Left kidney (tissue), 2 donors: ENCODE measurements around the gene HIVEP2. TPM values are rescaled to one million over a fixed set of nuclear protein-coding genes. Genes with fewer than 3 reads are reported as not detected.

Experiments
- DNase-seq: peaks from one replicate; pipeline ENCODE4 v3.0.0-alpha.2; 2013
- polyA plus RNA-seq: library from polyadenylated mRNA; unstranded; fragments of 120-200 nt; gene quantifications from one replicate; pipeline ENCODE4 v1.2.1, GENCODE V29; 2013; ENCODE audit not compliant: insufficient read length

Gene HIVEP2
- polyA plus RNA-seq, 1 donor = 12.3 TPM

DNA sequence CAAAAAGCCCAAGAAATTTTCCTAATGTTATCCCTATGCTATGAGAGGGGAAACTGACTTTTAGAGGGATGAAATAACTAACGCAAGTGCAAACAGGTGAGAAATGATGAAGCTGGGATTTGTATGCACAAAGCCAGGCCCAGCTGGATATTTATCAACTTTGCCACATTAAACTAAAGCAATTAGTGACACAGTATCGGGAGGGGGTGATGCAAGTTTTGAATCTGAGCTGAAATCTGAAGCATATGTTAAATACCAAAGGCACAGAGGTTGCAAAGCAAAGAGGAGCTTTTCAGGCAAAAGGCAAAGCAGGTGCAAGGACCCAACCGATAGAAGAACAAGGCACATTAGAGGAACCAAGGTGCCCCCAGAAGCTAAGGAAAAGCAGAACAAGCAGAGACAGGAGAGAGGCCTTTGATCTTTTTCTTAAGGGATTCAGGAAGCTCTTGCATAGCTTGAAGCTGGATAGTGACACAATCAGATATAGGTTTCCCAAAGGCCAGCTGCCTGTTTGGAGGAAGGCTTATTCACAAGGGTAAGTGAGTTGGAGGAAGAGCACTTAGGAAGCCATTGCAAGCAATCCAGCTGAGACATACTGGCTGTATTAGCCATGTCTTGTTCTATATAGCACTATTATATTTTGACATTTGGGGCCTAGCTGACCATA is 207.5 kb downstream of the HIVEP2 start:
- no peak for DNase-seq

DNA sequence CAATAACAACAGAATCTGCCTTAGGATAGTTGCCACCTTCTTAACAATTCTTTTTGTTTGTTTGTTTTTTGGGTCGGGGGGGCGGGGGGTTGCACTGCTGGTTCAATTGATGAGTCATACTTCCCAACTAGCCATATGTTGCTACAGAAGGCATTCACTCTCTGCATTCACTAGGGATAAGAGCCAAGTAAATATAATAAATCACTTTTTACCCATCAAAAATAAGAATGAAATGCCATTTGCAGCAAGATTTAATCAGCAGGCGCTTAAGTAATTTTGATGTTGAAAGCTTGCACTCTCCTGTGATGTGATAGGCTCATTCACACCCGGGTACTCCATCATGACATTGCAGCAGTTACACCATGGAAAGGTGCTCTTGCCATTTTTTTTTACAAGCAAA is 209.8 kb downstream of the HIVEP2 start:
- no peak for DNase-seq

DNA sequence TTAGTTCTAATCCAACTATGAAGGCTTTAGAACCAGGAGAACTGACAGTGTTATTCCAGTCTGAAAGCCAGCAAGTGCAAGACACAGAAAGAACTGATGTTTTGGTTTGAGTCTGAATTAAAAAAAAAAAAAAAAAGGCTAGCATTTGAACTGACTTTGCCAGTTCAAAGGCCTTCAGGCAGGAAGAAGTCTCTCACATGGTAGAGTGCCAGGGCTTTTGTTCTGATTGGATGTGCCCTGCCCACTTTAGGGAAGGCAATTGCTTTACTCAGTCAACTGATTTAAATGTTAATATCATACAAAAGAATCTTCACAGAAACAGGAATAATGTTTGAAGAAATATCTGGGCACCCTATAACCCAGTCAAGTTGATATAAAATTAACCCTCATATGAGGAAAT is 212.2 kb downstream of the HIVEP2 start:
- no peak for DNase-seq

DNA sequence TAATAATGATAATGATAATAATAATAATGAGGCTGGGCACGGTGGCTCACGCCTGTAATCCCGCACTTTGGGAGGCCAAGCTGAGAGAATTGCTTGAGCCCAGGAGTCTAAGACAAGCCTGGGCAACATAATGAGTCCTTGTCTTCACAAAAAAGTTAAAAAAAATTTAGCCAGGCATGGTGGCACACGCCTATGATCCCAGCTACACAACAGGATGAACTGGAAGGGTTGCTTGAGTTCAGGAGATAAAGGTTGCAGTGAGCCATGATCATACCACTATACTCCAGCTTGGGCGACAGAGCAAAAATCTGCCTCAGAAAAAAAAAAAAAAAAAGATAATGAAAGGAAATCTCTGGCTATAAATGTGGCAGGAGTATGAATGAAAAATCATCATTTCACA is 213.4 kb downstream of the HIVEP2 start:
- no peak for DNase-seq

DNA sequence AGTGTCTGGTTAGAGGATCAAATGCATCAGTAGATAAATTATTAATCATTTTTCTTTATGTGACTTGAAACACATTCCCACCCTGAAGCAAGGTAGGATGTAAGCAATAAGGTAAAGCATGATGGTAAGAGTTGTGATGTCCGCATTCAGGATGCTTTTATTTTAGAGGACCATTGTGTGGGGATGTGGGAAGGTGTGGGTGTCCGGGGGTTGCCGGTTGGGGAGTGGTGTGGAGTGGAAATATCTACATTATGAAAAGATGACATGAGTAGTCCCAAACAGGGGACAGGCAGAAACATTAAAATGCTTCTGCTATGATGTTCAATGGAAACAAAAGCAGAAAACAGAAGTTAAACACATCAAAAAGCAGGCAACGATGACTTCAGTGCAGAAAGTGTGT is 215.4 kb downstream of the HIVEP2 start:
- no peak for DNase-seq

DNA sequence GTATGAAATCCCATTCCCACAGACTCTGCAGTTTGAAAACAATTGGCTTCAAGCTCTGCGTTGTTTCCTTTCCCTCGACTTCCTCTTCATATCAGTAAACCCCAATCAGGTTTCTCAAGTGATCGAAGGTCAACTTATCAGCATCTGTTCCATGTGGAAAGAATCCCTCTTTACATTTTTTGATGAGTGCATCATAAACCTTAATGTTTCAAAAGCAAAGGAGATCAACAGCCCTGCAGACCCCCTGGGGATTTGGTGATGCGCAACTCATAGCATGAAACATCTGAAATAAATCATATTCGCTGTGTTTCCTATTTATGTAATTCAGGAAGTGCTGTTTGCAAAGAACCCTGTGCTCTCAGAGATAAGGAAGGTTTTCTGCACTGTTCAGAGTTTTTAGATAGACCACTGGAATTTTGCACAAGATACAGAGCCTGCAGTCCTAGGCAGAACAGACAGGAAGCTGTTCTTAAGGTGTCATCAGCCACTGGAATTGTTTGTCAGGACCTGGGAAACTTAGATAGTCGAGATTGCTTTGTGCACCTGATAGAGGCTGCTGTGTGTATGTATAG is 216.0 kb downstream of the HIVEP2 start:
- no peak for DNase-seq

DNA sequence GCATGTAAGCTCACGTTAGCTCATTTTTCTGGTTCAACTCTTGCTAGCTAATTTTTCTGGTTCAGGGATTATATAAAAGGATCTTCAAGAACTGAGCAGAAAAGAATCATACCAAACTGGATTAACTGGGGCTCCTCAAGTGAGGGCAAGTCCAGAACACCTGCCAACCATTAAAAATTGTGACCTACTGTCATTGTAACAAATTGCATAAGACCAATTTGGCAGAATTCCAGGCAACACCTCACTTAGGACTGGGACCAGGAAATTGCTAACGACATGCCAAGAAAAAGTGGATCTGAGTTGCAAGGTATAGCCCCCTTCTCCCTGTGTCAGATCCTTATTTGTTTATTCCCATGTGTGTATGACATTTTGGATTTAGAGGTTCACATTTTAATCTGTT is 216.6 kb downstream of the HIVEP2 start:
- no peak for DNase-seq

DNA sequence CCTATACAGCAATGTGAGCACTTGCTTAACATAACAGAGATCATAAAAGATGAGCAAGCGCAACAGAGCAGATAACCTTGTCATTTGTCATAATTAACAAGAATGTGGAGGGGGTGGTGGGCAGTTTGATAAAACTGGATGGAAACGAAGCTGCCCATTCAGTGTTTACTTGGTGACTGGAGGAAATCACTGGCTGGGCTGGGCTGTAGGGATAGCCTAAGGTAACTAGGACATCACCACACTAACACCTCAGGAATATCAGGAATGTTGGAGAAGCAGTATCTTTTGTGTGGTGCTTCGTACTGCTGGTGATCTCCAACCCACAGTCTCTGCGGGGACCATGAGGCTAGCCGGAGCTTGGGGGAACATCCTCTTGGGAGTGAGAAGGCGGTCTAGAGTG is 218.4 kb downstream of the HIVEP2 start:
- no peak for DNase-seq

DNA sequence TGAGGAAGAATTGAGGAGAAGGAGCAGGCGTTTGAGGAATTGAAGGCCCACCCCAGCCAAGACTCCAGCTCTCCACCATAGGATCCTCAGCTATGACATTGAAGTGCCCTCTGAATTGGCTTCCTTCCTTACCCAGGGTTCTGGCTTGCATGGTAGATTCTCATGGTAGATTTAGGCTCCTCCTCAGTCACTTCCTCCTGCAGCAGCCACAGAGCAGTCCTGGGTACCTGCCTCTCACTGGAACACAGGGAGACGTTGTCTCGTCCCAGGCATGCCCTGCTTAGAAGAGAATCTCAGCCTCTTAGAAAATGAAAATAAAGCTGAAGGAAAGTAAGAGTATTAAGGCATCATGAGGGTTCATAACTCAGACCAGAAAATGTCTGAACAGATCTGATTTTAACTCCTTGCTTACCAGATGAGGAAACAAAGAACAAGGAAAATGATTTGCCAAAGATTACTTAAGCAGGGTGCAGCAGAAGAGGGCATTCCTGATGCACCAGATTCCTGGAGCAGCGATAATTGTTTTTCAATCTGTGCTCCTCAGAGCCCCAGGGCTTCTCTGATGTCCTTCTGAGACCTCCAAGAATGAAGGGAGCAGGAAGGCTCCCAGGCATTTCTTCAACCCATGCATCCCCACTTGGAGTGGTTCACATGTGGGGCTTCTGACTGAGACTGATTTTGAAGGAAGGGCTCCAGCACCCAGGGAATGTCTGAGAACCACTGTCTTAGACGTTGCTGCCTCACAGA is 219.8 kb downstream of the HIVEP2 start:
- DNase-seq = no peak

DNA sequence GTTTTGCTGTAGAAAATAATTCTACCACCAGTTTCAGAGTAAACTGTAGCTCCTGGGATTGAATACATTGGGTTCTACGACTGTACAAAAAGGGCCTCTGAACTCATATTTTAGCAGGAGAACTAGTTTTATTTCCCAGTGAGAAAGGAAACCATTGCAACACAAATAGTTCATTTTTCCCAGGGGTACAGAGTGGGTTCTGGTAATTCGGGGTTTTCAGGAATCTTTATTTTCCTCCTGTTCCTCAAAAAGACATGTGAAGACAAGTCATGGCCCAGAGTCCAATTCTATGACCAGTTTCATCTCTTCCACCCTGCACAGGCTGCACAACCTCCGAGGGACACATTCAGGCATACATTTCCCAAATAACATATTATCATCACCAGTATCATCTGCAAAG is 222.1 kb downstream of the HIVEP2 start:
- no peak for DNase-seq

DNA sequence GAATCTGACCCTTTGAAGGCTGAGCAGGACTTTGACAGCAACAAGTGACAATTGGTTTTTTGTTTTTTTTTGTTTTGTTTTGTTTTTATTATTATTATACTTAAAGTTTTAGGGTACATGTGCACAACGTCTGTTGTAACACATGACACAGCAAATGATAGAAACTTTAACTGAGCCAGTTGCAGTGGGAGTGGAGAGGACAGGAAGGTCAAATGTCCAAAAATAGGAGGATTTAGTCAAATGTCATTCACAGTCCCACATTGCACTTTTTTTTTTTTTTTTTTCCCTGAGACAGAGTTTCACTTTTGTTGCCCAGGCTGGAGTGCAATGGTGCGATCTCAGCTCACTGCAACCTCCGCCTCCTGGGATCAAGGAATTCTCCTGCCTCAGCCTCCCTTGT is 223.0 kb downstream of the HIVEP2 start:
- DNase-seq = no peak

DNA sequence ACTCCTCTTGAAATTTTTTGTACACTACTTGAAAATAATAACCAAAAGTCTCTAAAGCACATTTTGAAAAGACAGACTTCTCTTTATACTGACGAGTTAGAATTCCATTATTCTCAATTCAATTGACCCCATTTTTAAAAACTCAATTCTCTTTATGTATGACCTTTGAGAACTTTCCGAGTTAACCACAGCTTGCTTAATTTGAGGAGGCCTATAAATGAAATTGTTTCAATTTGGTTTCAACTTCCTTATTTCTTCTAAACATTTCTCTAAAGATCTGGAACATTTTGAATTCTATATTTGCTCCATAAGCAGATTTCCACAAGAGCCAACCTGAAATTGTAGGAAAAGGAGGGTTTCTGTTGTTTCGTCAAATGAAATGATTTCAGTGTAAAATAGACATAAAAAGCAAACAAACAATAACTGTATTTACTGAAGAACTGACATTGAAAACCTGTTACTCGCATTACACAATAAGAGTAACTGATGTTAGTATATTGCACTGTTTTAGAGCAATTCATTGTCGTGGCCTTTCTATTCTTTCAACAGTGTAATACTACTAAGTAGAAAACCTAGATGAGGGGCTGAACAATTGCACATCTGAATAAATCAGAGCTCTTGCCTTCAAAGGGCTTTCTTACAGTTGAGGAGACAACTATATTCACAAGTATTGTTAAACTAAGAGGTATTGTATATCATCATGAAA is 223.6 kb downstream of the HIVEP2 start:
- DNase-seq = no peak

DNA sequence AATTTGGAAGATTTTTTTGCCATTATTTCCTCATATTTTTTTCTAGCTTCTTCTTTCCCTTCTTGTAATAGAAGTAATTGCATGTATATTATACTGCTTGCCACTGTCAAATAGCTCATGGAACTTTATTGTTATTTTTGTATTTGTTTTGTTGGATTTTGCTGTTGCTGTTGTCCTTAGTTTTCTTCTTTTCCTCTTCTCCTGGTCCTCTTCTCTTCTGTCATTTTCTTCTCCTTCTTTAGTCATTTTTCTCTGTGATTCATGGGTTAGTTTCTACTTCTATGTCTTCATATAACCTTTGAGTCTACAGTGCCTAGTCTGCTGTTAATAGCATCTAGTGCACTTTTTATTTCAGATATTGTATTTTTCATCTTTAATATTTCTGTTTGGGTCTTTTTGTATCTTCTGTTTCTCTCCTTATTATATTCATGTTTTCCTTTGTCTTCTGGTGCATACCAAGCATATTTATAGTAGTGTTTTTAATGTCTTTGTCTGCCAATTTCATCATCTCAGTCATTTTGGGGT is 226.2 kb downstream of the HIVEP2 start:
- no peak for DNase-seq

DNA sequence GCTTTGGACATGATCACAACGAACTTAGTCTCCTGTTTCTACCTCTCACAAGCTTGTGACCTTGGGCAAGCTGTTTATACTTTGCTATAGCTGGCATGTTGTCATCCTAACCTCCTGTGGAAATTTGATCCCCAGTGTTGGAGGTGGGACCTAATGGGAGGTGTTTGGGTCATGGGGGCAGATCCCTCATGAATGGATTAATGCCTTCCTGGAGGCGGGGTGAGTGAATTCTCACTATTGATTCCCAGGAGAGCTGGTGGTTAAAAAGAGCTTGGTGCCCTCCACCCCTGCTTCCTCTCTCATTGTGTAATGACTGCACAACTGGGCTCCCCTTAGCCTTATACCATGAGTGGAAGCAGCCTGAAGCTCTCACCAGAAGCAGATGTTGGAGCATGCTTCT is 228.9 kb downstream of the HIVEP2 start:
- no peak for DNase-seq

DNA sequence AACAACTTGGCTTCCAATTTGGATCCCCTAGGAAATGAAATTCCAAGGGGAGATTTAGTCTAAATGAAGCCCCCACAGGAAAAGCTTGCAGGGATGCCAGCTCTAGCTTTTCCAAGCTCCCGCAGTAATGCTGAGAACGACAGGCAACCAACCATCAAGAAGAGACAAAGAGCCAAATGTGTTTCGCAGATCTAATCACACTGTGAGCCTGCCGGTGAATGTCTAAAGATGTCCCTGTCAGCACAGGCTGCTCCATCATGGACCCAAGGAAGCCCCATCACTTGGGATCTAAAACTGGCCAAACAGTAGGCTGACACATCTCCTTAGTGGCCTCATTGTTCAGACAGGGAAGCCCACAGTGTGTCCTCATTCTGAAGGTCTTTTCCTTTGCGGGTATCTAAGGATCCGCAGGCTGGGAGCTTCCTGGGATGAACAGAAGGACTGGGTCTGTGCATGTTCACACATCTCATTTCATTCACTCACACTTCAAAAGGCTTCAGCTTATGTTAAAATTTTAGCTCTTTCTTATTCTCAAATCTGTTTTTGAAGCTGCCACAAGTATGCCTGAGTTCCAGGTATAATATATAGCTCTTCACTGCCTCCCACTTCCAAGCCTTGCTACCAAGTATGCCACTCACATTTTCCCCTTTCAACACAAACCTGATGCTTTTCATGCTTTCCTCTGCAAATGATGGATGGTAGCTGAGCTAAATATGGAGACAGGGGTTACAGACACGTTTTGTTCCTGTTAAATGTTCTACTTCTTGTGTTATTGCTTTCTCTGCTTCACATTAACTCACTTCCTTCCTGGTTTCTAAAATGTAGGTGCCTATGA is 229.8 kb downstream of the HIVEP2 start:
- DNase-seq = no peak

DNA sequence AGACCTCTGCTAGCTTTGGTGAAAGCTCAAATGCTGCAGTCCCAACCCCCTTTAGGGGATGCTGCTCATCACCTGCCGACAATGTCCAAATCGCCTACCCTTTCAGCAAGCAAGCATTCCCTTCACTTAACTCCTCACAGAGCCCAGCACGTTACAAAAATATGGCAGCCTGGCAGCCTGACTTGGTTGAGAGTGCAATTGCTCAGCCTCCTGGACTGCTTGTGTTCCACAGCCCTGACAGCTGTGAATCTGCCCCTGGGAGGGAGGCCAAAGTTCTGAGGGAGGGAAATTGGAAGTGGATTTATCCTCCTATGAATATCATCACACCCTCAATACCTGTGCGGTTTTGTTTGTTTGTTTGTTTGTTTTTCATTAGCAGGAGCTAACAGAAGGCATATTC is 231.0 kb downstream of the HIVEP2 start:
- DNase-seq = no peak

DNA sequence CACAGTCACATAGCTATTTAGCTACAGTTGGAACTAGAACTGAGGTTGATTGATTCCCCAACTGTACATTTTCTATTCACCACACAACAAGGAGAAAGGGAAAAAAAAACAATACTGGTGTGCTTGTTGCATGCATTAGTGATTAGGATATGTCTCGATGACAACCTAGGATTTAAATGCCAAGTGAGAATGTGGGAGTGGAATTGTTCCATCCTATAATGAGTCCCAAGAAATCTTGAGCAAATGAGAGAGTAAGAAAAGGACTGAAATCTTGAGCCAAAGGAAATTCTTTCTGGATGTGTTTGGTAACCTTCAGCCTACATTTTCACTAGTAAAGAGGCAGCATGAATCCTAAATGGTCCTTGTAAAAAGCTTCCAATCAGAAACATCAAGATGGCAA is 232.7 kb downstream of the HIVEP2 start:
- DNase-seq = no peak

DNA sequence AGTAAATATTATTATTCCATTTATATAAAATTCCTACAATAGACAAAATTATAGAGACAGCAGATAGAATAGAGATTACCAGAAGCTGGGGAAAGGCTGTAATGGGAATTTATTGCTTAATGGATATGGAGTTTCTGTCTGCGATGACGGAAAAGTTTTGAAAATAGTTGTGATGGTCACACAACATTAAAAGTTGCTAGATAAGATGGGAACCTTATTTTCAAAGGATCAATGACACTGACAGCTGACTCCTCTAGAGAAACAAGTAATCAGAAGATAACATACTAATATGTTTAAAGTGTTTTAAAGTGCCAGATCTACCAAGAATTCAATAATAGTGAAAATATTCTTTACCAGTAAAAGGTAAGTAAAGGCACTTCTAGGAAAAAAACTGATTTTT is 236.3 kb downstream of the HIVEP2 start:
- no peak for DNase-seq

DNA sequence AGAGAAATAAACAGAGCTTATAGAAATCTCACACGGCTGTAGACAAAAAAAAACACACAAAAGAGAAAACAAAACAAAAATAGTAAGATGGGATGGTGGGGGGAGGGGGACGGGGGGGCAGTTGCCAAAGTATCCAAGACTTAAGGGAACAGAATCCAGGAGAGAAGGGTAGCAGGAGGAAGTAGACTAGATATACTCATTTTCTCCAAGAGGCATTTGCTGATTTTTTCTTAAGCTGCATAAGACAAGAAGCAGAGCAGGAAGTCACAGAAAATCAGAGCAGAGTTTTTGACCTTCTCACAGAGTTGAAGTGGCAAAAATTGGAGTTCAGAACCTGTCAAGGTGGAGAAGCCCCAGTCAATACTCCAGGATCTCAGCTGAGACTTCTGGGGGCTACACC is 237.7 kb downstream of the HIVEP2 start:
- no peak for DNase-seq

DNA sequence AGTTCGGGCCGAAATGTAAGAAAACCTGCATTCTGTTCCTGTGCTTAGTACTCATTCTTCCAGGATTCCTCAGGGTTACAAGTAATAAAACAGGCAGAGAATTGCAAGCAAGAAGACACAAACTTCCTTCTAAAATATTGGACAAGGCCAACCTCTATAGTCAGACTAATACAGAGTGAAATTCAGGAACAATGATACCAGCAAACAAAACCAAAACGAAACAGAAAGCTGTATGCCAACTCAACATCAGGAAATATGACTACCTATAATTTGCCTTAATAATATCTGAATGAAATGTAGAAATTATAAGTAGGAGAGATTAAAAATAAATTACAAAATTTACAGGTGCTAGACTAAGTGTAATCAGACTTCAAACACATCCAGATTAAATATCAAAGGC is 238.8 kb downstream of the HIVEP2 start:
- DNase-seq = no peak

DNA sequence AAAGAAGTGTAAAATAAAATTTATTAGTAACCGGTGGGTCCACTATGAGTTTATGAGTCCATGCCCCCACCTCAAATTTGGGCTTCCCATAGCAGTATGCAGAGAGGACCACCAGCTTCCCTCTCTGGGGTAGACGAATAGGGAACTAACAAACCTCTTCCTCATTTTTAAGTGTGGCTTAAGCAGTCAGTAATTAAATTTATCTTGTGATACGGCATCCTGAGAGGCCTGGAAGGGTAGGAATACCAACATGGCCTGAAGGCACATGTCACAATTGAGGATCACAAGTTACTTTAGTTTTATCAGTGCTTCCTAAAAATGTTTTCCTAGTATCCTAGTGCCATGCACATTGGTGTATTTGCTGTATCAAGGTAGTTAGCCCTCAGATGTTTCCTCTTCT is 239.9 kb downstream of the HIVEP2 start:
- no peak for DNase-seq
